ENCODE measurements around the gene KRTAP1-3. TPM values are rescaled to one million over a fixed set of nuclear protein-coding genes. Genes with fewer than 3 reads are reported as not detected.
"Not testable (repeated sequence)": the region's sequence is repeated elsewhere in the genome, so short reads cannot be mapped to it uniquely, and the experiment has no call there.

Gene KRTAP1-3
- total RNA-seq, 2 donors from 2014 or later = not detected

DNA sequence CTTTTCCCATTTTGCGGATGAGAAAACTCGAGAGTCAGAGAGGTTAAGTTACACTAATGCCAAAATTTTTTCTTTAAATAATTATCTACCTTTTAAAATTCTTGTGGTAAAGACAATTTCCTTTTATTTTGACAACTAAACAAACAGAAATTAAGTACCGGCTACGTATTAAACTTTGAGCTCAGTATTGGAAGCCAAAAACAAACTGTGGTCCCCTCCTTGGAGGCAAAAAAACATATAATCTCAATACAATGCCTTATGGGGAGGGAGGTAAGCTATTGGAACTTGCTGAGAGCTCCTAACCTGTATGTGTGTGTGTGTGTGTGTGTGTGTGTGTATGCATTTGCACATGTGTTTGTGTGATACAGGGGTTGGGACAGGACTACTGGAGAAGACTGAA lies 28.8 kb upstream of the KRTAP1-3 start:
- DNase-seq (no peak), ATAC-seq (replicated peaks in 1 of 2) (no peak)
- Mint-ChIP-seq H3K27ac (no peak overlapping the region), H3K9me3 (no peaks in the 10 kb centered on the region), H3K27me3 (ENCODE audit: low read depth) (peaks cover 30% of the 10 kb centered on the region), H3K4me1 (ENCODE audit: low read depth) (no peaks in the 10 kb centered on the region), H3K4me3 (no peak overlapping the region), H3K36me3 (ENCODE audit: insufficient read depth in 2 of 2) (no peaks in the 10 kb centered on the region)

DNA sequence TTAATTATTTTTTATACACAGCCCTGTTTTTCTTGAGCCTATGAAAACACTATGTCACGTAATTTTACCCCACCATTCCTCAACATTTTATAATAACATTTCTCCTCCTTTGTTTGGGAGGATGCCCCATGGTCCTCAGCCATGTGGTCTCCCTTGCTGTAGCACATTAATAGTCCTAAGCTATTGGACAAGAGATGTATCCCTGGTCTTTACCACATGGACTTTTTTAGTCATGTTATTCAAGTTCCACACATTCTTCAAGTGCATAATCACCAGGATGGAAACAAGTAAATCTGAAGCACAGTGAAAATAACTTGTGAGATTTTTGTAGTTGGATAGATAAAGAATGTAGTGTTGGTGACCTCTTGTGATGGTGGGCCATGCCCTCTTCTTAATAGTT lies 27.3 kb upstream of the KRTAP1-3 start:
- ATAC-seq (replicated peaks in 1 of 2) (no peak), DNase-seq (no peak)
- Mint-ChIP-seq H3K4me1 (ENCODE audit: low read depth) (no peaks in the 10 kb centered on the region), H3K9me3 (no peaks in the 10 kb centered on the region), H3K36me3 (ENCODE audit: insufficient read depth in 2 of 2) (no peaks in the 10 kb centered on the region), H3K27me3 (ENCODE audit: low read depth) (peaks cover 41% of the 10 kb centered on the region), H3K4me3 (no peak overlapping the region), H3K27ac (no peak overlapping the region)

DNA sequence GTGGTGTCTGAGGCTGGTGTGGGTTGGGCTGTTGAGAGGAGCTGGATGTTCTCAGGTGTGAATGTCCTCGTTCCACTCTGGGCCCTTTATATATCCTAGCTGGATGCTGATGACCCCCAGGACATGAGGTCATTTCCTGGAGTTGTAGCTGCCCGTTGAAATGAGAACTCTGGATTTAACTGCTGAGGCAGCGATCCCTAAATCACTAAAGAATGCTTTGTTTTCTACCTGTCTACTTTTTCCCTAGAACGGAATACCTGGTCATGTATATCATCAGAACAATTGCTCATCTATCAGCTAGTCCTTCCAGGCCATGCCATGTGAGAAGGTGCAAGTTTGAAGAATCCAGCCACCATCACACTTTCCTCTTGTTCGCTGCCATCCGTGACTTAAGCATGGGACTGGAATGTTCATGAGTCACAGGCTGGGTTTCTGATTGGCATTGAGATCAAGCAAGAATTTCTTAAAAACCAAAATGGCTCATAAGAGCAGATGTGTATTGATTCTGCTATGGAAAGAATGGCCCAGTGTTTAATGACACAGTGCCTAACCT lies 25.5 kb upstream of the KRTAP1-3 start, which contains the start of gene KRTAP2-3:
TSS of gene KRTAP2-3 (minus strand) at position 63 of the 553 bp plus-strand sequence. CDS start 64 bp downstream, outside the sequence.
- peaks cover 41% of the 10 kb centered on the region for H3K27me3 Mint-ChIP-seq (ENCODE audit: low read depth)
- no peak within 1 kb of the TSS for H3K27ac Mint-ChIP-seq
- H3K9me3 Mint-ChIP-seq = no peaks in the 10 kb centered on the region
- DNase-seq = no peak
- no peaks in the 10 kb centered on the region for H3K36me3 Mint-ChIP-seq (ENCODE audit: insufficient read depth in 2 of 2)
- ATAC-seq (replicated peaks in 1 of 2) = no peak
- H3K4me1 Mint-ChIP-seq (ENCODE audit: low read depth) = no peaks in the 10 kb centered on the region
- no peak within 1 kb of the TSS for H3K4me3 Mint-ChIP-seq

DNA sequence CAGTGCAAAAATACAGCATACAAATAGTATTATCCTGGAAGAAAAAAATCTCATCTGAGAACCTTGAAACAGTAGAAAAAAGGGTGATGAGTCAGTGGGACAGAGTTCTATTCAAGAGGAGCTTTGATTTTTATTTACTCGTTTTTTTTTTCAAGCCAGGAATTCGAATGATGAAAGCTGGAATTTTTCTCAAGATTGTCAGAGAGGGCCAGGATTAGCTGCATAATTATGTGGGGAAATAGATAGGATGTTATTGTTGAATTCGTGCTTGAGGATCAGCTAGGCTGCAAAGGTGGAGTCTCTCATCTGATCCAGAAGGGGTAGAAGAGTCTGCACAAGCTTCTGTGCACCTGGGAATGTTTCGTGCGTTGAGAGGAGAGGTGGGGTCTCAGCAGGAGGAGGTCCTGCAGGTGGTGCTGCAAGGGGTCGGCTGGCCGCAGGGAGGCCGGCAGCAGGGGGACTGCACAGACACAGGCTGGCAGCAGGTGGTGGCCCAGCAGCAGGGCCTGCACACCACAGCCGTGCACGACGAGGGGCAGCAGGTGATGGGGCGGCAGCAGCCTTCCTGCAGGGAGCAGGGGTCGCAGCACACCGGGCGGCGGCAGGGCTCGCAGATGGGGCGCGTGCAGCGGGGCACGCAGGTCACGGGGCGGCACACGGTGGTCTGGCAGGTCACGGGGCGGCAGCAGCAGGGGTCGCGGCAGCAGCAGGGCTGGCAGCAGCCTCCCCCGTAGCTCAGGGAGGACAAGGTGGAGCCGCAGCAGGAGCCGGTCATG lies 24.8 kb upstream of the KRTAP1-3 start:
- not testable (repeated sequence) for H3K27ac Mint-ChIP-seq

DNA sequence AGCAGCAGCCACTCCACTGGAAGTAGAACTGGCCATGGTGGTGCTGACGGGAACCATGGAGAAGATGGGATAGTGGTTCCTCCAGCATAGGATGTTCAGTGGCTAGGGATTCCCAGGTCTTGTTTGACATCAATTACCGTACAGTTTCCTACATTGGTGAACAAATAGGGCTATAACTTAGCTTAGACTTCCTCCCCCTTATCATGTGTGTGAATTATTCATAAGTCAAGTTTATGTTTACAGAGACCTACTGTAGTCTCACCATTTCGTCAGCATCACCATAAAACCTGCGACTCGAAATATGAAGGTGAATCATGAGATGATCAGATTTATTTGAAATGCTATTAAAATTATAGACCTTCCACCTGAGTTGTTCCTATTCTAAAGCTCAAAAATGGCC lies 24.1 kb upstream of the KRTAP1-3 start:
- Mint-ChIP-seq H3K9me3 (no peaks in the 10 kb centered on the region), H3K36me3 (ENCODE audit: insufficient read depth in 2 of 2) (no peaks in the 10 kb centered on the region), H3K27ac (no peak overlapping the region), H3K4me3 (no peak overlapping the region), H3K27me3 (ENCODE audit: low read depth) (peaks cover 41% of the 10 kb centered on the region), H3K4me1 (ENCODE audit: low read depth) (no peaks in the 10 kb centered on the region)
- ATAC-seq (replicated peaks in 1 of 2) = no peak
- DNase-seq = no peak

More for the DNA sequence above, 24.8 kb upstream of the KRTAP1-3 start:
- H3K36me3 Mint-ChIP-seq (ENCODE audit: insufficient read depth in 2 of 2); H3K4me3 Mint-ChIP-seq; H3K9me3 Mint-ChIP-seq; ATAC-seq (replicated peaks in 1 of 2); DNase-seq; H3K4me1 Mint-ChIP-seq (ENCODE audit: low read depth): not testable (repeated sequence)
- peaks cover 41% of the 10 kb centered on the region for H3K27me3 Mint-ChIP-seq (ENCODE audit: low read depth)

GRCh38 chr17:41057547-41057946 lies 22.9 kb upstream of the KRTAP1-3 start:
- Mint-ChIP-seq H3K36me3 (ENCODE audit: insufficient read depth in 2 of 2) (no peaks in the 10 kb centered on the region), H3K9me3 (no peaks in the 10 kb centered on the region), H3K27ac (no peak overlapping the region), H3K4me3 (no peak overlapping the region), H3K4me1 (ENCODE audit: low read depth) (no peaks in the 10 kb centered on the region), H3K27me3 (ENCODE audit: low read depth) (peaks cover 41% of the 10 kb centered on the region)
- DNase-seq (no peak), ATAC-seq (replicated peaks in 1 of 2) (no peak)

- H3K36me3 Mint-ChIP-seq (ENCODE audit: insufficient read depth in 2 of 2); H3K4me1 Mint-ChIP-seq (ENCODE audit: low read depth); H3K4me3 Mint-ChIP-seq; ATAC-seq (replicated peaks in 1 of 2); H3K27ac Mint-ChIP-seq; H3K9me3 Mint-ChIP-seq; DNase-seq: not testable (repeated sequence)
- peaks cover 25% of the 10 kb centered on the region for H3K27me3 Mint-ChIP-seq (ENCODE audit: low read depth)
Measured at GRCh38 chr17:41055130-41055529, 20.5 kb upstream of the KRTAP1-3 start, which contains the start of gene KRTAP2-2. TSS of gene KRTAP2-2 (minus strand) at chr17:41055230. CDS start at chr17:41055211, 19 bp downstream.

GRCh38 chr17:41054556-41054955 lies 19.9 kb upstream of the KRTAP1-3 start:
- H3K27ac Mint-ChIP-seq; ATAC-seq (replicated peaks in 1 of 2); H3K36me3 Mint-ChIP-seq (ENCODE audit: insufficient read depth in 2 of 2); H3K4me3 Mint-ChIP-seq; H3K4me1 Mint-ChIP-seq (ENCODE audit: low read depth); H3K9me3 Mint-ChIP-seq; DNase-seq: not testable (repeated sequence)
- peaks cover 22% of the 10 kb centered on the region for H3K27me3 Mint-ChIP-seq (ENCODE audit: low read depth)

- H3K27ac Mint-ChIP-seq = no peak overlapping the region
- no peaks in the 10 kb centered on the region for H3K4me1 Mint-ChIP-seq (ENCODE audit: low read depth)
- H3K27me3 Mint-ChIP-seq (ENCODE audit: low read depth) = peaks cover 19% of the 10 kb centered on the region
- H3K36me3 Mint-ChIP-seq (ENCODE audit: insufficient read depth in 2 of 2) = no peaks in the 10 kb centered on the region
- no peaks in the 10 kb centered on the region for H3K9me3 Mint-ChIP-seq
- no peak overlapping the region for H3K4me3 Mint-ChIP-seq
- ATAC-seq (replicated peaks in 1 of 2) (no peak), DNase-seq (no peak)
Measured at GRCh38 chr17:41054025-41054424, 19.4 kb upstream of the KRTAP1-3 start.

GRCh38 chr17:41052566-41052965 lies 17.9 kb upstream of the KRTAP1-3 start:
- Mint-ChIP-seq H3K4me1 (ENCODE audit: low read depth) (no peaks in the 10 kb centered on the region), H3K27me3 (ENCODE audit: low read depth) (peaks cover 16% of the 10 kb centered on the region)
- no peak for ATAC-seq (replicated peaks in 1 of 2)

DNA sequence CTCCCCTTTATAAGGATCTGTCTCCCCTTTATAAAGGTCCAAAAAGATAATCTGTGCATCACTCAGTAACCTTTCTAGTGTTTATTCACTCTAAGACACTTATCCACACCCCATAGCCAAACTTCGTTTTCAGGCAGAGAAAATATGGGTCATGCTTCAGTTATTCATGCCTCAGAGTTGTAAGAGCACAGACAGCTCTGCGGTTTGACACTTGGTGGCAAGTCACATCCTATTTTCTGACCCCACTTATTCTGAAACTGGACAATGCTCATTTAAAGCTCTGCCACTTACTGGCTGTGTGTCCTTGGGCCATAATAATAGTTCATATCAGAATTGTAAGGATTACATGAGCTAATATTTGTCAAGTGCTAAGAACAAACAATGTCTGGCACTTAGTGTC lies 14.4 kb upstream of the KRTAP1-3 start:
- DNase-seq (no peak), ATAC-seq (replicated peaks in 1 of 2) (no peak)
- no peaks in the 10 kb centered on the region for H3K4me1 Mint-ChIP-seq (ENCODE audit: low read depth)
- no peak overlapping the region for H3K27ac Mint-ChIP-seq
- H3K36me3 Mint-ChIP-seq (ENCODE audit: insufficient read depth in 2 of 2) = no peaks in the 10 kb centered on the region
- peaks cover 31% of the 10 kb centered on the region for H3K27me3 Mint-ChIP-seq (ENCODE audit: low read depth)
- no peak overlapping the region for H3K4me3 Mint-ChIP-seq
- H3K9me3 Mint-ChIP-seq = no peaks in the 10 kb centered on the region

More at GRCh38 chr17:41052566-41052965, 17.9 kb upstream of the KRTAP1-3 start:
- Mint-ChIP-seq H3K36me3 (ENCODE audit: insufficient read depth in 2 of 2) (no peaks in the 10 kb centered on the region), H3K4me3 (no peak overlapping the region), H3K9me3 (no peaks in the 10 kb centered on the region), H3K27ac (no peak overlapping the region)
- no peak for DNase-seq

- no peaks in the 10 kb centered on the region for H3K4me1 Mint-ChIP-seq (ENCODE audit: low read depth)
- no peak for ATAC-seq (replicated peaks in 1 of 2)
- H3K27me3 Mint-ChIP-seq (ENCODE audit: low read depth) = peaks cover 31% of the 10 kb centered on the region
- H3K27ac Mint-ChIP-seq = no peak overlapping the region
- peaks cover 3 to 4% of the 10 kb centered on the region in 2 donors for H3K9me3 Mint-ChIP-seq
- H3K4me3 Mint-ChIP-seq = no peak overlapping the region
- H3K36me3 Mint-ChIP-seq (ENCODE audit: insufficient read depth in 2 of 2) = peaks cover 0 to under 1% of the 10 kb centered on the region in 2 donors
- no peak for DNase-seq
Measured at GRCh38 chr17:41048441-41048840, 13.8 kb upstream of the KRTAP1-3 start.

DNA sequence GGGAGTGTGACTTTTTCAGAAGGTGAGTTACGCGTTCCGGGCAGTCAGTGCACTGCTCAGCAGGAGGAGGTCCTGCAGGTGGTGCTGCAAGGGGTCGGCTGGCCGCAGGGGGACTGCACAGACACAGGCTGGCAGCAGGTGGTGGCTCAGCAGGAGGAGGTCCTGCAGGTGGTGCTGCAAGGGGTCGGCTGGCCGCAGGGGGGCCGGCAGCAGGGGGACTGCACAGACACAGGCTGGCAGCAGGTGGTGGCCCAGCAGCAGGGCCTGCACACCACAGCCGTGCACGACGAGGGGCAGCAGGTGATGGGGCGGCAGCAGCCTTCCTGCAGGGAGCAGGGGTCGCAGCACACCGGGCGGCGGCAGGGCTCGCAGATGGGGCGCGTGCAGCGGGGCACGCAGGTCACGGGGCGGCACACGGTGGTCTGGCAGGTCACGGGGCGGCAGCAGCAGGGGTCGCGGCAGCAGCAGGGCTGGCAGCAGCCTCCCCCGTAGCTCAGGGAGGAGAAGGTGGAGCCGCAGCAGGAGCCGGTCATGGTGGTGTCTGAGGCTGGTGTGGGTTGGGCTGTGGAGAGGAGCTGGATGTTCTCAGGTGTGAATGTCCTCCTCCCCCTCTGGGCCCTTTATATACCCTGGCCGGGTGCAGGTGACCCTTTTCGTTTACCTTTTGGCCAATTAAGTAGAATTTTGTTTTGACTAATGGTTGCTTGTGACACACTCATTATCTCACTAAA lies 12.2 kb upstream of the KRTAP1-3 start, which contains the start of gene KRTAP2-1:
TSS of gene KRTAP2-1 (minus strand) at position 582 of the 731 bp plus-strand sequence. CDS start at position 533, 49 bp downstream.
- H3K4me1 Mint-ChIP-seq (ENCODE audit: low read depth); H3K4me3 Mint-ChIP-seq; DNase-seq; H3K36me3 Mint-ChIP-seq (ENCODE audit: insufficient read depth in 2 of 2); H3K9me3 Mint-ChIP-seq; ATAC-seq (replicated peaks in 1 of 2); H3K27ac Mint-ChIP-seq: not testable (repeated sequence)
- peaks cover 31% of the 10 kb centered on the region for H3K27me3 Mint-ChIP-seq (ENCODE audit: low read depth)

All from activated T-cell treated with anti-CD3 and anti-CD28 coated beads, Interleukin-2, amount 50 U/mL, for 72 hours (primary cell).